HEK293T (cell line): ENCODE measurements around the gene TTC23L.

ENCODE experiments used
- ELF4 ChIP-seq: fragments of 450-650 bp; IDR thresholded peaks from 2 replicates; pipeline ENCODE4 v1.6.1; 2017; ENCODE audit warnings: antibody characterized with exemption
- FOXA1 ChIP-seq: fragments of 450-650 bp; IDR thresholded peaks from 2 replicates; pipeline ENCODE4 v1.6.1; 2016; ENCODE audit warnings: mild to moderate bottlenecking
- FOXM1 ChIP-seq: fragments of 450-650 bp; IDR thresholded peaks from 2 replicates; pipeline ENCODE4 v1.6.1; 2017; ENCODE audit warnings: mild to moderate bottlenecking, borderline replicate concordance
- LEF1 ChIP-seq: fragments of 450-650 bp; IDR thresholded peaks from 2 replicates; pipeline ENCODE4 v1.6.1; 2017; ENCODE audit warnings: mild to moderate bottlenecking, borderline replicate concordance
- PKNOX1 ChIP-seq: fragments of 450-650 bp; IDR thresholded peaks from 2 replicates; pipeline ENCODE4 v1.6.1; 2016
- ZNF384 ChIP-seq: fragments of 450-650 bp; IDR thresholded peaks from 2 replicates; pipeline ENCODE4 v1.6.1; 2016

- TF ChIP-seq ELF4 (no peak), LEF1 (no peak), PKNOX1 (no peak), FOXM1 (no peak), FOXA1 (no peak), ZNF384 (no peak)
Observed at GRCh38 chr5:34894716-34895115, 55.8 kb downstream of the TTC23L start.
